Breast epithelium (tissue), 3 donors: ENCODE measurements around the gene NTRK2.

Experiments
- POLR2A ChIP-seq: fragments of 450-650 bp; IDR thresholded peaks from one replicate; pipeline ENCODE4 v1.6.1; 2016; ENCODE audit warnings: antibody characterized with exemption, mild to moderate bottlenecking, moderate library complexity
- TF ChIP-seq, protein P1 (sequence below), 3 donors: fragments of 450-650 bp; IDR thresholded peaks; one replicate each; pipeline ENCODE4 v1.5.1; 2016 to 2017; ENCODE audit warnings: antibody characterized with exemption in 3 of 3, mild to moderate bottlenecking in 3 of 3, moderate library complexity in 3 of 3

DNA sequence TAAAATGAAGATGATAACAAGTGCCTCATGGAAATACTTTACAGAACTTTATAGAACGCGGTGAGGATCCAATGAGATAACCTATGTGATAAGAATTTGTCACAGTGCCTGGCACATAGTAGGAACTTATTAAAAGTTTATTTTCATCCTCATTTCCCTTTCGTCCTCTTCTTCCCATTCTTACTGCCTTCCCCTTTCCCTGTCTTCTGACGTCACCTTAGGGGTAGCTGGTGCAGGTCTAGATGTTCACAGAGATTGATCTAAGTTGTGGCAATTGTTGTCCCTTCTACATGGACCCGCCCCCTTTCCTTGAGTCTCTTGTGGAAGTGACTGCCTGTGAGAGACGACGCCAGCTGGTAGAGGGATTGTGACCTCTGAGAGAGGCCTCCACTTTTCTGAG, 46.5 kb upstream of the NTRK2 start:
- TF ChIP-seq, protein P1, sequence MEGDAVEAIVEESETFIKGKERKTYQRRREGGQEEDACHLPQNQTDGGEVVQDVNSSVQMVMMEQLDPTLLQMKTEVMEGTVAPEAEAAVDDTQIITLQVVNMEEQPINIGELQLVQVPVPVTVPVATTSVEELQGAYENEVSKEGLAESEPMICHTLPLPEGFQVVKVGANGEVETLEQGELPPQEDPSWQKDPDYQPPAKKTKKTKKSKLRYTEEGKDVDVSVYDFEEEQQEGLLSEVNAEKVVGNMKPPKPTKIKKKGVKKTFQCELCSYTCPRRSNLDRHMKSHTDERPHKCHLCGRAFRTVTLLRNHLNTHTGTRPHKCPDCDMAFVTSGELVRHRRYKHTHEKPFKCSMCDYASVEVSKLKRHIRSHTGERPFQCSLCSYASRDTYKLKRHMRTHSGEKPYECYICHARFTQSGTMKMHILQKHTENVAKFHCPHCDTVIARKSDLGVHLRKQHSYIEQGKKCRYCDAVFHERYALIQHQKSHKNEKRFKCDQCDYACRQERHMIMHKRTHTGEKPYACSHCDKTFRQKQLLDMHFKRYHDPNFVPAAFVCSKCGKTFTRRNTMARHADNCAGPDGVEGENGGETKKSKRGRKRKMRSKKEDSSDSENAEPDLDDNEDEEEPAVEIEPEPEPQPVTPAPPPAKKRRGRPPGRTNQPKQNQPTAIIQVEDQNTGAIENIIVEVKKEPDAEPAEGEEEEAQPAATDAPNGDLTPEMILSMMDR (IDR thresholded peaks at IDR 0.05) = no peak
- TF ChIP-seq POLR2A = no peak
